Measurements from ENCODE around the gene TOR1AIP2.

GRCh38 chr1:179825206-179825605, 52.4 kb downstream of the TOR1AIP2 start:
- TF ChIP-seq CTCF (IDR thresholded peaks at IDR 0.05; ENCODE audit: low read length) (no peak), EZH2 (IDR thresholded peaks at IDR 0.05; ENCODE audit: borderline replicate concordance, low read length) (no peak)

All from OCI-LY1 (cell line).